IPS-NIHi11 (cell line): ENCODE measurements around the gene IRS2.
"Not testable (repeated sequence)": the region's sequence is repeated elsewhere in the genome, so short reads cannot be mapped to it uniquely, and the experiment has no call there.

Experiments
- DNase-seq: peaks from one replicate; pipeline ENCODE4 v3.0.0; 2012; ENCODE audit warnings: mixed read lengths, low spot score

The IRS2 gene, protein sequence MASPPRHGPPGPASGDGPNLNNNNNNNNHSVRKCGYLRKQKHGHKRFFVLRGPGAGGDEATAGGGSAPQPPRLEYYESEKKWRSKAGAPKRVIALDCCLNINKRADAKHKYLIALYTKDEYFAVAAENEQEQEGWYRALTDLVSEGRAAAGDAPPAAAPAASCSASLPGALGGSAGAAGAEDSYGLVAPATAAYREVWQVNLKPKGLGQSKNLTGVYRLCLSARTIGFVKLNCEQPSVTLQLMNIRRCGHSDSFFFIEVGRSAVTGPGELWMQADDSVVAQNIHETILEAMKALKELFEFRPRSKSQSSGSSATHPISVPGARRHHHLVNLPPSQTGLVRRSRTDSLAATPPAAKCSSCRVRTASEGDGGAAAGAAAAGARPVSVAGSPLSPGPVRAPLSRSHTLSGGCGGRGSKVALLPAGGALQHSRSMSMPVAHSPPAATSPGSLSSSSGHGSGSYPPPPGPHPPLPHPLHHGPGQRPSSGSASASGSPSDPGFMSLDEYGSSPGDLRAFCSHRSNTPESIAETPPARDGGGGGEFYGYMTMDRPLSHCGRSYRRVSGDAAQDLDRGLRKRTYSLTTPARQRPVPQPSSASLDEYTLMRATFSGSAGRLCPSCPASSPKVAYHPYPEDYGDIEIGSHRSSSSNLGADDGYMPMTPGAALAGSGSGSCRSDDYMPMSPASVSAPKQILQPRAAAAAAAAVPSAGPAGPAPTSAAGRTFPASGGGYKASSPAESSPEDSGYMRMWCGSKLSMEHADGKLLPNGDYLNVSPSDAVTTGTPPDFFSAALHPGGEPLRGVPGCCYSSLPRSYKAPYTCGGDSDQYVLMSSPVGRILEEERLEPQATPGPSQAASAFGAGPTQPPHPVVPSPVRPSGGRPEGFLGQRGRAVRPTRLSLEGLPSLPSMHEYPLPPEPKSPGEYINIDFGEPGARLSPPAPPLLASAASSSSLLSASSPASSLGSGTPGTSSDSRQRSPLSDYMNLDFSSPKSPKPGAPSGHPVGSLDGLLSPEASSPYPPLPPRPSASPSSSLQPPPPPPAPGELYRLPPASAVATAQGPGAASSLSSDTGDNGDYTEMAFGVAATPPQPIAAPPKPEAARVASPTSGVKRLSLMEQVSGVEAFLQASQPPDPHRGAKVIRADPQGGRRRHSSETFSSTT (N-terminal part only)

DNA sequence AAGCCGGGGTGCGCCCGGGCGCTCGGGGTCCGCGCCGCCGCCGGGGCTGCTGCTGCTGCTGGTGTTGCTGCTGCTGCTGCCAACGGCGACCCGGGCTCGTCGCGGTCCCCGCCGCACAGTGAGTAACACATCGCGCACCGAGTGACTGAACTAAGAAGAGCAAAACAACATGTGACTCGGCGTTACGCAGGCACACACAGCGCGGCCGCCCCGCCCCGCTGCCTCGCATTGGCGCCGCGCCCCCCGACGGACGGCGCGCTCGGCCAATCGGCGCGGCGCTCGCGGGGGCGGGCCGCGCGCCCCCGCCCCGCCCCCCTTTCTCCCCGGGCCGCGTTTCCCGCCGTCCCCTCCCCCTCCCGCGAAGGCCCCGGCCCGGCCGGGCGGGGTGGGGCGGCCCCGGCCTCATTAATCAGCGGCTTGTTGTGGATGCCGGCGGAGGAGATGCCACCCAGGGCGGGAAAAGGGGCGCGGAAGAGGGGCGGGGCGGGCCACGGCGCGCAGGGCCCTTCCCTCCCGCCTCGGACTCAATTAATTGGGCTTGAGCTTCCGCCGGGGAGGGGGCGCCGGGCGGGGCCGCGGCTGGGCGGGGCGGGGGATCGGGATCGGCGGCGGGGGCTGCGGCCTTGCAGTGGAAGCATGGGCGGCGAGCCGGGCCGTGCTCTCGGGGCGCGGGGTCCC lies at the start of gene IRS2:
Gene IRS2 (minus strand): TSS at position 127 of the 678 bp plus-strand sequence. CDS start 530 bp downstream, outside the sequence.
- DNase-seq, result peak; percentile 87

DNA sequence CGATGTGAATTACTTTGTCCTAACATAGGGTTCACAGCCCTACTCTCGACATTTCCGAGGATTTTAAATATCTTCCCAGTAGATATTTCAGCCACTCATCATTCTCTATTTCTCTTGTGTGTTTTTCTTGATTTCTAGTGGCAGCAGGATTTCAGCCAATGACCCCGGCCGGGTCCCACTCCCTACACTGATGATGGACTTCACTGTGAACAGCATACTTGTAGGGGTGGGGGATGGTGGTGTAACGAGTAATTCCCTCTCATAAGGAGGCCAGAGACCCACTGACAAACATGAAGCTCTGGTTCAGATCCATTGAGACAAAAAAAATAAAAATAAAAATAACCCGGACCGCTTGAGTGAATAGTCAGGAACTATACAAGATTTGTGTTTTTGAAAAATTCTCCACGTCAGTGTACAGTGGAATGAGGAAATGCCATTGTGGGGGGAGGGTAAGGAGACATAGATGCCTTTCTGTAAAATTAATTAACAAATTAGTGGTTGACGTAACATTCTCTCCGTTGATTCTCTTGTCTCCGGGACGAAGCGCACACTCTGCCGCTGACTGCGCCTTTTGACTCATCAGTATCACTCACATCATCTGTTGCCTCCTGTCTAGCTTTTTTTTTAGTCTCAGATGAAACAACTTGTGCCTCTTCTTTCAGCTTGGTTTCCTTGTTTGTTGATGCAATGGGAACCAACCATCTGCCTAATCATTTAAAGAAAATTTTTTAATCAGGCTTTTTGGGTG lies 48.8 kb upstream of the IRS2 start:
- no peak for DNase-seq

- DNase-seq, result no peak
Observed at GRCh38 chr13:109833940-109834339, 47.6 kb upstream of the IRS2 start.

DNA sequence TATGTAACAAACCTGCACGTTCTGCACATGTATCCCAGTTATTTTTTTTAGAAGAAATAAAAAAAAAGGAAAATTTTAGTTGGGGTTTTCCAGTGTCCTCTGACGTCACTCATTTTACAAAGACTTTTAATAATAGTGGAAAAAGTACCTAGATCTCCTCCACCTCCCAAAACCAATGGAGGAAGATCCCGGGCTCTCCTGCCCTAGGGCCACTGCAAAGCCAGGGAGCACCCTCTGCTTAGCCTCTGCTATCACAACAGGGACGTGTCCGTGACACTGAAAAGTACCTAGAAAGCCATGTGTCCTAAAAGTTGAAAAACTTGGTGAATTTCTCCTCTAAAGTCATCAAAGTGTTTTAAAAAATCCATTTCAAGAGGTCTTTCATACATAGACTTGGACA lies 46.7 kb upstream of the IRS2 start:
- no peak for DNase-seq

DNA sequence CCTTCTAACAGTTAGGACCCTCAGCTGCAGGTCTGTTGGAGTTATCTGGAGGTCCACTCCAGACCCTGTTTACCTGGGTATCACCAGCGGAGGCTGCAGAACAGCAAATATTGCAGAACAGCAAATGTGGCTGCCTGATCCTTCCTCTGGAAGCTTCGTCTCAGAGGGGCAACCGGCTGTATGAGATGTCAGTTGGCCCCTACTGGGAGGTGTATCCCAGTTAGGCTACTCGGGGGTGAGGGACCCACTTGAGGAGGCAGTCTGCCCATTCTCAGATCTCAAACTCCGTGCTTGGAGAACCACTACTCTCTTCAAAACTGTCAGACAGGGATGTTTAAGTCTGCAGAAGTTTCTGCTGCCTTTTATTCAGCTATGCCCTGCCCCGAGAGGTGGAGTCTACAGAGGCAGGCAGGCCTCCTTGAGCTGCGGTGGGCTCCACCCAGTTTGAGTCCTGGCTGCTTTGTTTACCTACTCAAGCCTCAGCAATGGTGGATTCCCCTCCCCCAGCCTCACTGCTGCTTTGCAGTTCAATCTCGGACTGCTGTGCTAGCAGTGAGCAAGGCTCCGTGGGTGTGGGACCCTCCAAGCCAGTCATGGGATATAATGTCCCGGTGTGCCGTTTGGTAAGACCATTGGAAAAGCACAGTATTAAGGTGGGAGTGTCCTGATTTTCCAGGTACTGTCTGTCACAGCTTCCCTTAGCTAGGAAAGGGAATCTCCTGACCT lies 42.4 kb upstream of the IRS2 start:
- DNase-seq, result not testable (repeated sequence)

- DNase-seq, result not testable (repeated sequence)
Observed at GRCh38 chr13:109823201-109823600, 36.8 kb upstream of the IRS2 start.

- no peak for DNase-seq
Observed at GRCh38 chr13:109821103-109821502, 34.7 kb upstream of the IRS2 start.

- DNase-seq, result no peak
Observed at GRCh38 chr13:109819874-109820273, 33.5 kb upstream of the IRS2 start.

DNA sequence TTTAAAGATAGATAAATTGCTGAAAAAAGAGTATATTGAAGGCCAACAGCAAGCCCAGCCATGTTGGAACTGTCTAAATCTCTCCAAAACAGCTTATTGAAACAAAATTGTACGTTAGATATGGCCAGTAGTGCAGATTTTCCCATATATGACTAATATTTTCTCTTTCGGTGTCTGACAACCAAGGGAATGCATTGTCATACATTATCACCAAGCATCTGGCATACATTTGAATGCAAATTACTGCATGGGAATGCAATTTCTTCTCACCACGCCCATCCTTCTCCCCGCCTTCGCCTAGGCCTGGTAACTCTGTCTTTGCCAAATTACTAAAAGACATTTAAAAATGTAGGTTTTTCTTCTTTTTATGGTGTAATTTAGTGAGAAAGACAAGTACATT lies 32.5 kb upstream of the IRS2 start:
- DNase-seq, result no peak

DNA sequence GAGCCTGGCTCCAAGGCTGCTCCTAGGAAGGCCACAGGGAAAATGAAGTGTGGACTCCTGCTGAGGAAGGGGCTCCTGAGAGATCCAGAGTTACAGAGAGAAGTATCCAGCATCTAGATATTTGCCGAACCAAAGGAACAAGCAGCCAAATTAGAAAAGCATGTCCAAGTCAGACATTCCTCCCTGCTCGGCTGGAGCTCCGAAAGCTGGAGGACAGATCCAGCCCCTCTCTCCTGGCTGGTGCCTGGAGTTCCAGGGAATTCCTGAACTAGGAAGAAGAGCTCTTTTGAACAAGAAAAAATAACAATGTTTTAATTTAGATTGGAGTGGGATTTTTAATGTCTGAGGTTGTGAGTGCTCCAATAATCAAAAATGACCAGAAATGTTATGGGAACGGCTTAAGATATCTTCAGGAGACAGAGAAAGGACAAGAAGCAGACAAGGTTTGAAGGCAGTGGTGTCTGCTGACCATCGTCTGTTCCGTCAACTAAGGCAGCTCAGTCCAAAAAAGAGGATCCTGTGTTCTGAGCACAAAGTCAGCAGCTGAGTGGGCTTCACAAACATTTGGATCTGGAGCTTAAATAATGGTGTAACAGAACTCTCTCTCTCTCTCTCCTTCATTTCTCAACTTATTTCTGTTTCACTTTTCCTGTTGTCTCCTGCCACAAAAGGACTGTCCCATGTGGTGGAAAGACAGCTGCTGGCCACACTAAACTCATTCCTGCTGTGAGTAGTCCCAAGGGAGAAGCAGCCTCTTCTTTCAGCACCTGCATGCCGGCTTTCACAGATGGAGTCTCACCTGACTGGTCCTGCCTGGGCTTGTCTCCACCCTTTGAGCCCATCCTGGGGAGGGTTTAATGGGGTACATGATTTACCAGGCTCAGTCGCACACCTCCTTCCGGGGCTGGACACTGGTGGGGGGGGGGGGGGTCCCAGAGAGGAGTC lies 31.5 kb upstream of the IRS2 start:
- DNase-seq, result no peak

DNA sequence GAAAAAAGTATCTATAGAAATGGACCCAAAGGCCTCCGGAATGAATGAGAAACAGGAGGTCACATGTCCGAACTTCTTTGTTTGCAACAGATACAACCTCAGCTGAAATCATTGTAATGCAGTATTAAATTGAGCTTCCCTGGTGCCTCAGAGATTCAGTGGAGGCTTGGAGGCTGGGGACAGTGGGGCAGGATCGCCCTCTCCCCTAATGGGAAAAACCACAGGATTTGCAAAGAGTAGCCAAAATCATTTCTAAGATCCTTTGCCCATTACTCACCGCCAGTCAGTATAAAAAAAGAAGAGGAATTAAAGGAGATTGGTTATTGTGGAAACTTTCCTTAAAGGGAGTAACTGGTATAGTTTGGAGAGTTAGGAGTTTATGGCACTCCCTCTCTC lies 30.4 kb upstream of the IRS2 start:
- no peak for DNase-seq

- DNase-seq, result no peak
Observed at GRCh38 chr13:109816112-109816807, 29.9 kb upstream of the IRS2 start.

DNA sequence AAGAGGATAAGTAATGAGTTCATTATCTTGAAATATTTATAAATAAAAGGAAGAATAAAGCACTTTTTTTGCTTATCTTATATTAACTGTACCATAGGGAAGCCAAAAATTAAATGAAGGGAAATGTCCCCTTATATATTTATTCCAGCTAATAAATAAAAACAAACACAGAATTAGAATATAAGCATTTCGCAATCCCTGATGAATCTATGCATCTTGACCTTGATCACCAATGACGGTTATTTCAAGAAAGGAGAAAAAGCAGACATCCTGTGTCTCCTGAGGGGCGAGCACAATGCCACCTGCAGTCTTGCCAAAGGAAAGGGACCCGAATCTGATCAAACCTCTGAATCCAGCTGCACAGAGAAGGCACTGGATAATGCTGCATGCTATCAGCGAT lies 29.3 kb upstream of the IRS2 start:
- no peak for DNase-seq

- no peak for DNase-seq
Observed at GRCh38 chr13:109813663-109814062, 27.3 kb upstream of the IRS2 start.

DNA sequence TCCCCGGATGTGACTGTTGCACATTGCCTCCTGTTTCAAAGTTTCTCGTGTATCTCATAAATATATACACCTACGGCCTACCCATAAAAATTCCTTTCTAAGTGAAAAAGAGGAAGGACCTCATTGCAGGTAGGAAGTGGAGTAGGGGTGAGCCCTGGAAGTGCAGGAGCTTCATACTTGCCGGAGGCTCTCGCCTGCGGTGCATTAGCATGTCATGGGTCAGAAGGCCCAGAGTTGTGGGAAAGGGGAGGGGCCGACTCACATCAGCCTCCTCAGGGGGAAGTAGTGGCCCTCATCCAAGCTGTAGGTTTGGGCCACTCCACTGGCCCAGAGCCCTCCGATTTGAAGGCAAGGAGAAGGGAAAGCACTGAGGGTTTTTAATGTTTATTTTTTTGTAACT lies 26.0 kb upstream of the IRS2 start:
- no peak for DNase-seq

DNA sequence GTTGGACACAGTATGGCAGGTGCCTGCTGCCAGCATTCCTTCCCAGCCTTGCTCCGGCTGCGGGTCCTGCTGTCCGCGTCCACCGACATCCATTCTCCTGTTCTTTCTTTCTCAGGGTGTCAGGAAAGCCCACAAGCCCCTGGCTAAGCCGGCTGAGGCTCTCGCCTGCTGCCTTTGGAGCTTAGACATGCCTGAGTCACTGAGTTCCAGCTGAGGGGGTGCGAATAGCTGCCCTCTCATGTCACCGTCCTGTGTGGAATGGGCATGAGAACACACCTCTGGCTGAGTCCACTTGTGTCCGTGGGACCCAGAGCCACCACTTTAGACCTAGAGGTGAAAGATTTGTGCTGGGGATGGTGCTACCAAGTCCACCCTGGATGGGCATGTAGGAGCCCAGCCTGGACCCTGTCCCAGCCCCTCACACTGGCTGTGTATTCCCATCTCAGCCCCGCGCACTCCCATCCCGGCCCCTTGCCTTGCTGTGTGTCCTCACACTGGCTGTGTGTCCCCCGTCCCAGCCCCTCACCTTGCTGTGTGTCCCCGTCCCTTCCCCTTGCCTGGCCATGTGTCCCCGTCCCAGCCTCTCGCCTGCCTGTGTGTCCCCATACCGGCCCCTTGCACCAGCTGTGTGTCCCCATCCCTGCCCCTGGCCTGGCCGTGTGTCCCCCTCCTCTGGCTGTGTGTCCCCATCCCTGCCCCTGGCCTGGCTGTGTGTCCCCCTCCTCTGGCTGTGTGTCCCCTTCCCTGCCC lies 24.6 kb upstream of the IRS2 start:
- no peak for DNase-seq

DNA sequence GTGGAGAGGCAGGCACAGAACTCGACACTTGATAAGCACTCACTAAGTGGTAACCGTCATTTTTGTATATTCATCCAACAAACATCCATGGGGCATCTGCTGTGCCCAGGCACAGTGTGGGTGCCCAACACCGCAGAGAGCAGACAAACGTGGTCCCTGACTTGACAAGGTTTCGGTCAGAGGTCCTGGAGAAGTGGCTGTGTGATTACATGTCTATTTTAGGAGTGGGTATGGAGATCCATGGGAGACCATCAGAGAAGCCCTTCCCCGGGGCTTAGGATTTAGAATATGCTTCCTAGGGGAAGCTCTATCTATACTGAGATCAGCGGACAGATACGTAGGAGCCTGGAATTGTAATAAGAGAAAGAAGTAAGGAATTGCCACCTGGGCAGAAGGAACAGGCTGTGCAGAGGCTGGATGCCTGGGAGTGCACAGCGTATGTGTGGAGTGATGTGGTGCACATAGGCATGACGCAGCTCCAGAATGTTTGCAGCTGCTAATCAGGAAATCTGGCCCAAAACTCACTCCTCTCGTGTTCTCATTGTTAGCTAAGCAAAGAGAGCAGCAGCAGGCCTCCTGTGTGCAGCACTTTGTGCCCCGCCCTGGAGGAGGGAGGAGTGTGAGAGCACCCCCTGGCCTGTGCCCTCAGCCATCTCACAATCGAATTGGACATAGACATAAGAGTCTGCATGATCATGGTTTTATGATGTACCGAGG lies 23.0 kb upstream of the IRS2 start:
- no peak for DNase-seq
